BLaER1 treated with 17β-estradiol and CSF1 and Interleukin-3, amounts not matched to agents 10 nM and 100 nM (cell line): ENCODE measurements around the gene COMMD3.

Experiments
- H3K27ac ChIP-seq, 11 experiments: shearing (Covaris generic); formaldehyde crosslinking; 2 replicates each; pipeline ENCODE4 v1.8.1; 2022
- H3K27me3 ChIP-seq, 11 experiments: shearing (Covaris generic); formaldehyde crosslinking; 2 replicates each; pipeline ENCODE4 v1.8.1; 2022
- H3K36me3 ChIP-seq, 11 experiments: shearing (Covaris generic); formaldehyde crosslinking; 2 replicates each; pipeline ENCODE4 v1.8.1; 2022
- H3K4me1 ChIP-seq, 10 experiments: shearing (Covaris generic); formaldehyde crosslinking; 2 replicates each; pipeline ENCODE4 v1.8.1; 2022
- H3K4me2 ChIP-seq, 11 experiments: shearing (Covaris generic); formaldehyde crosslinking; 2 replicates each; pipeline ENCODE4 v1.8.1; 2022
- H3K4me3 ChIP-seq, 10 experiments: shearing (Covaris generic); formaldehyde crosslinking; 2 replicates each; pipeline ENCODE4 v1.8.1; 2022
- H3K9ac ChIP-seq, 11 experiments: shearing (Covaris generic); formaldehyde crosslinking; 2 replicates each; pipeline ENCODE4 v1.8.1; 2022
- H3K9me3 ChIP-seq, 11 experiments: shearing (Covaris generic); formaldehyde crosslinking; replicated peaks in 1 of 11; 2 replicates each; pipeline ENCODE4 v1.8.1; 2022
- H4K20me1 ChIP-seq, 11 experiments: shearing (Covaris generic); formaldehyde crosslinking; 2 replicates each; pipeline ENCODE4 v1.8.1; 2022
- Cebpa-rat ChIP-seq, 11 experiments: shearing (Covaris generic); IDR thresholded peaks; 2 replicates each; pipeline ENCODE4 v1.8.1; 2022

COMMD3 gene

GRCh38 chr10:22322641-22323160 lies 6.5 kb downstream of the COMMD3 start:
- Histone ChIP-seq H3K36me3 (peaks cover 0 to 16% (median 0%) of the 10 kb centered on the region in 11 experiments; a peak in 4 of 22 replicates), H3K27ac (peak overlapping the region in 10 of 11 experiments; percentile 75 to 94 (median 92); a peak in 21 of 22 replicates), H3K27me3 (peaks cover 91 to 99% (median 96%) of the 10 kb centered on the region in 11 experiments), H3K4me1 (peaks cover 0 to 27% (median 0%) of the 10 kb centered on the region in 10 experiments; a peak in 7 of 20 replicates), H3K4me3 (peak overlapping the region; percentile 64 to 79 (median 76)), H3K9ac (peak overlapping the region; percentile 79 to 95 (median 92)), H4K20me1 (peaks cover 0 to 59% (median 36%) of the 10 kb centered on the region in 11 experiments; a peak in 18 of 22 replicates), H3K4me2 (peak overlapping the region; percentile 56 to 89 (median 79)), H3K9me3 (no peaks in the 10 kb centered on the region)
- no peak for TF ChIP-seq Cebpa-rat (IDR thresholded peaks at IDR 0.05)

DNA sequence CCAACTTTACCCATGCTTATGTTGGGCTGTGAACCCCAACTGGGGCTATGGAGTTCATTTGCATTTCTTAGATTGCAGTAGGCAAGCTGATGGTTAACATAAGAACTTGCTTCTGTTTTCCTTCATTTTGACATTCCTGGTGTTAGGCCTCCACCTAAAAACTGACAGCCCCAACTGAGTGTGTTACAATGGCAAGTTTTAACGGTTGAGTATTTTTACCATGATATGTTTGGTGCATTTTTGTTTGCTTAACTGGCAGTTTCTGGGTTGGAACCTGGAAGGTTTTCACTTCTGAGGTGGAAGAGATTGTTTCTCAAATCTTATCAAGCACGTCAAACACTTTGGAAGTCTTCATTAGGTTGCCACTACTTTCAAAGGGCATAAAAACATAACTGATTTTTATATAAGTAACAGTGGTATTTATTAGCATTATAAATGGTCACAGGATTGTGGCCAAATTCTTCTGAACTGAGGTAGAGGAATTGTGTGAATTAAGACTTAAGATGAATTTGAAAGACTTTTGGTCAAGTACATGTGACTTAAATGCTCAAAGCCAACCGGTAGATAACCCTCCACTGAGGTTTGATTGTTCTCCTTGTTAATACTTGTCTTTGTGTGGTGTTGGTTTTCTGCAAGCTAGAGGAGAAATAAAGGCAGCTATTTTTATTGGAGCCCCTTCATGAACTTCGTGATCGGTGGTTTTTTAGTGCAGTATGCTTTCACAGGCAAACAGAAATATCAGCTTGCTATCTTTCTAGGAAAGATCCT lies 7.5 kb downstream of the COMMD3 start:
- TF ChIP-seq Cebpa-rat (IDR thresholded peaks at IDR 0.05), result no peak
- H3K4me3 ChIP-seq, result peak overlapping the region; percentile 64 to 79 (median 76)
- H3K9me3 ChIP-seq, result no peaks in the 10 kb centered on the region
- peak overlapping the region; percentile 63 to 89 (median 80) for H3K4me2 ChIP-seq
- H3K9ac ChIP-seq, result peak overlapping the region; percentile 67 to 95 (median 92); a peak in 21 of 22 replicates
- H4K20me1 ChIP-seq, result peaks cover 0 to 55% (median 36%) of the 10 kb centered on the region in 11 experiments; a peak in 18 of 22 replicates
- H3K27me3 ChIP-seq, result peaks cover 90 to 98% (median 95%) of the 10 kb centered on the region in 11 experiments
- peak overlapping the region in 9 of 11 experiments; percentile 79 to 94 (median 92); a peak in 19 of 22 replicates for H3K27ac ChIP-seq
- peaks cover 0 to 16% (median 0%) of the 10 kb centered on the region in 11 experiments; a peak in 4 of 22 replicates for H3K36me3 ChIP-seq
- peaks cover 0 to 22% (median 0%) of the 10 kb centered on the region in 10 experiments; a peak in 7 of 20 replicates for H3K4me1 ChIP-seq

DNA sequence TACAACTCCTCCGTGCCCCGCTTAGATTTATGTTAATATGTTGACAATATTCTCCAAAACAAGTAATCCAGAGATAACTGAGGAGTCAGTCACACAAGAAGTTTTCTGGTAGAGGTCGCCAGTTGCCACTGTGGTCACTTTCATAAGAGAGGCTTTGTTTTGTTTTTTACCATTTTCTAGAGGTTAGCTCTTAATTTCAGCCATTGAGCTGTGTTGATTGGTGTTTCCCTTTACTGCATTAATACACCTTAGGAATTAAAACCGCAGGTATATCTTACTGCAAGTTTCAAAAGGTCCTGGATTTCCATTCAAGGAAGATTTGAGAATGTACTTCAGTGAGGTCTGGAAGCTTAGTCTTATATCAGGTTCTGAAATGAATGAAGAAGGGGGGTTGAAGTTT lies 8.2 kb downstream of the COMMD3 start:
- Histone ChIP-seq H3K4me1 (peaks cover 0 to 22% (median 0%) of the 10 kb centered on the region in 10 experiments; a peak in 8 of 20 replicates), H4K20me1 (peaks cover 0 to 55% (median 36%) of the 10 kb centered on the region in 11 experiments; a peak in 18 of 22 replicates), H3K36me3 (peaks cover 0 to 21% (median 4%) of the 10 kb centered on the region in 11 experiments; a peak in 9 of 22 replicates), H3K4me3 (peak overlapping the region; percentile 64 to 79 (median 76)), H3K27me3 (peaks cover 90 to 98% (median 95%) of the 10 kb centered on the region in 11 experiments), H3K4me2 (peak overlapping the region; percentile 63 to 89 (median 80)), H3K9ac (peak overlapping the region; percentile 67 to 95 (median 92); a peak in 21 of 22 replicates), H3K27ac (peak overlapping the region in 9 of 11 experiments; percentile 79 to 94 (median 92); a peak in 19 of 22 replicates), H3K9me3 (no peaks in the 10 kb centered on the region)
- TF ChIP-seq Cebpa-rat (IDR thresholded peaks at IDR 0.05), result no peak

GRCh38 chr10:22324893-22325271 lies 8.7 kb downstream of the COMMD3 start:
- peak overlapping the region; percentile 67 to 95 (median 92); a peak in 21 of 22 replicates for H3K9ac ChIP-seq

GRCh38 chr10:22325272-22326144 lies 9.3 kb downstream of the COMMD3 start:
- Histone ChIP-seq H3K27me3 (peaks cover 90 to 98% (median 95%) of the 10 kb centered on the region in 11 experiments), H3K9ac (peak overlapping the region; percentile 67 to 95 (median 92); a peak in 21 of 22 replicates)

More at GRCh38 chr10:22324893-22325271, 8.7 kb downstream of the COMMD3 start:
- Histone ChIP-seq H3K4me3 (peak overlapping the region; percentile 64 to 79 (median 76)), H4K20me1 (peaks cover 0 to 55% (median 36%) of the 10 kb centered on the region in 11 experiments; a peak in 18 of 22 replicates), H3K27ac (peak overlapping the region in 10 of 11 experiments; percentile 42 to 94 (median 92); a peak in 20 of 22 replicates), H3K36me3 (peaks cover 0 to 25% (median 6%) of the 10 kb centered on the region in 11 experiments; a peak in 9 of 22 replicates), H3K4me1 (peaks cover 0 to 23% (median 0%) of the 10 kb centered on the region in 10 experiments; a peak in 8 of 20 replicates), H3K27me3 (peaks cover 90 to 98% (median 95%) of the 10 kb centered on the region in 11 experiments), H3K4me2 (peak overlapping the region; percentile 63 to 89 (median 80)), H3K9me3 (no peaks in the 10 kb centered on the region)
- no peak for TF ChIP-seq Cebpa-rat (IDR thresholded peaks at IDR 0.05)

DNA sequence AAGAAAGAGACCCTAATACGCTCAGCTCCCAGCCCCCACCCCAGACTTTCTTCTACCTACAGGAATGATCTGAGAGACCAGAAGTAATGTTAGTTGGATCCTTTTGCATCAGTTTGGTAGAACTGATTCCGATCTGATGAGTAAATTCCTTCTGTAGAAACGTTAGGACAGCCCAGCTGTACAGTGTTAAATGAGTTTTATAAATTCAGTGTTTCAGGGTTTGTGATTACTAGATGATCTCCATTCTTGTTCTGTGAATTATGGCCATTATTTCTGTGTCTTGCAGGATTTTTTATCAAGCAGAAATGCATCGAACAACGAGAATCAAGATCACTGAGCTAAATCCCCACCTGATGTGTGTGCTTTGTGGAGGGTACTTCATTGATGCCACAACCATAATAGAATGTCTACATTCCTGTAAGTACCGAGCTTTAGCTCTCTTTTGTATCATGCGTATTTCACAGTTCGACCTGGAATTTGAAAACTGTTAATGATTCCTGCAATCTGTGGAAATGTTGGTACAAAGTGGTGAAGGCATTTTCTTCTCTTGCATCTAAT lies 10.0 kb downstream of the COMMD3 start:
- peak overlapping the region; percentile 52 to 86 (median 79); a peak in 21 of 22 replicates for H3K9ac ChIP-seq
- H3K9me3 ChIP-seq, result no peaks in the 10 kb centered on the region
- H3K4me1 ChIP-seq, result peaks cover 0 to 23% (median 0%) of the 10 kb centered on the region in 10 experiments; a peak in 8 of 20 replicates
- peaks cover 0 to 50% (median 33%) of the 10 kb centered on the region in 11 experiments; a peak in 18 of 22 replicates for H4K20me1 ChIP-seq
- peak overlapping the region in 10 of 11 experiments; percentile 54 to 98 (median 95); a peak in 20 of 22 replicates for H3K27ac ChIP-seq
- peak overlapping the region; percentile 60 to 79 (median 66) for H3K4me3 ChIP-seq
- H3K27me3 ChIP-seq, result peaks cover 92 to 99% (median 97%) of the 10 kb centered on the region in 11 experiments
- peaks cover 0 to 31% (median 6%) of the 10 kb centered on the region in 11 experiments; a peak in 9 of 22 replicates for H3K36me3 ChIP-seq
- TF ChIP-seq Cebpa-rat (IDR thresholded peaks at IDR 0.05), result no peak
- H3K4me2 ChIP-seq, result peak overlapping the region; percentile 53 to 82 (median 70)

More at GRCh38 chr10:22325272-22326144, 9.3 kb downstream of the COMMD3 start:
- Histone ChIP-seq H3K36me3 (peaks cover 0 to 31% (median 6%) of the 10 kb centered on the region in 11 experiments; a peak in 9 of 22 replicates), H4K20me1 (peaks cover 0 to 50% (median 33%) of the 10 kb centered on the region in 11 experiments; a peak in 18 of 22 replicates), H3K9me3 (no peaks in the 10 kb centered on the region), H3K4me2 (peak overlapping the region; percentile 70 to 89 (median 81)), H3K27ac (peak overlapping the region in 10 of 11 experiments; percentile 54 to 98 (median 95); a peak in 21 of 22 replicates), H3K4me1 (peaks cover 0 to 23% (median 0%) of the 10 kb centered on the region in 10 experiments; a peak in 8 of 20 replicates), H3K4me3 (peak overlapping the region; percentile 64 to 79 (median 76))
- TF ChIP-seq Cebpa-rat (IDR thresholded peaks at IDR 0.05), result no peak

- Histone ChIP-seq H3K4me1 (peaks cover 7 to 33% (median 9%) of the 10 kb centered on the region in 10 experiments; a peak in 19 of 20 replicates), H4K20me1 (peaks cover 0 to 27% (median 19%) of the 10 kb centered on the region in 11 experiments; a peak in 17 of 22 replicates), H3K27me3 (peaks cover 94 to 100% (median 98%) of the 10 kb centered on the region in 11 experiments), H3K4me3 (peak overlapping the region; percentile 20 to 66 (median 56); a peak in 17 of 20 replicates), H3K4me2 (peak overlapping the region; percentile 59 to 76 (median 70)), H3K27ac (peak overlapping the region in 10 of 11 experiments; percentile 45 to 98 (median 95); a peak in 20 of 22 replicates), H3K9me3 (peaks cover 3 to 9% (median 5%) of the 10 kb centered on the region in 11 experiments; a peak in 18 of 22 replicates), H3K9ac (peak overlapping the region; percentile 54 to 86 (median 76); a peak in 21 of 22 replicates), H3K36me3 (peaks cover 0 to 31% (median 6%) of the 10 kb centered on the region in 11 experiments; a peak in 10 of 22 replicates)
- TF ChIP-seq Cebpa-rat (IDR thresholded peaks at IDR 0.05), result no peak
Measured at GRCh38 chr10:22329150-22329549, 13.0 kb downstream of the COMMD3 start.
